Mucosa of gallbladder (tissue), 1 donor: ENCODE measurements around the gene CPEB4. TPM values are rescaled to one million over a fixed set of nuclear protein-coding genes. Genes with fewer than 3 reads are reported as not detected.

ENCODE experiments used
- DNase-seq: peaks from one replicate; pipeline ENCODE4 v3.0.0-alpha.2; 2020; ENCODE audit warnings: low spot score
- total RNA-seq: library from RNA; stranded (reverse); gene quantifications from one replicate; pipeline ENCODE4 v1.2.1, GENCODE V29; 2021
- donor health status: DM: no; HTN: no; CAD: no.

CPEB4 gene
- total RNA-seq, 1 donor from 2014 or later: 50.6 TPM

DNA sequence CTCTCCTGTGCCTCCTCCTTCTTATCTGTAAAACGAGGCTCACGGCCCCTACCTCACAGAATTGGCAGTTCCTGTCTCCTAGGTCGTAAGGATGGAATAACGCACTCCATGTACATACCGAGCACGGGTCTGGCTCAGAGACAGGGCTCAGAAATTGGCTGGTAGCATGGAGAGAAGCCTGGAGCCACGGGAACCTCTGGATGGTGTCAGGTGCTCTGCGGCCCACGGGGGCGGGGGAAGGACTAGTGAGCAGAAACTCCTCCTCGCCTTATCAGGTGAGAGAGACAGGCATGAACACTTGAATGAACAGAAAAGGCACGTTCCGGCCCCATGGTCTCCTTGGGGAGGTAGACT lies 85.4 kb downstream of the CPEB4 start:
- DNase-seq: no peak

DNA sequence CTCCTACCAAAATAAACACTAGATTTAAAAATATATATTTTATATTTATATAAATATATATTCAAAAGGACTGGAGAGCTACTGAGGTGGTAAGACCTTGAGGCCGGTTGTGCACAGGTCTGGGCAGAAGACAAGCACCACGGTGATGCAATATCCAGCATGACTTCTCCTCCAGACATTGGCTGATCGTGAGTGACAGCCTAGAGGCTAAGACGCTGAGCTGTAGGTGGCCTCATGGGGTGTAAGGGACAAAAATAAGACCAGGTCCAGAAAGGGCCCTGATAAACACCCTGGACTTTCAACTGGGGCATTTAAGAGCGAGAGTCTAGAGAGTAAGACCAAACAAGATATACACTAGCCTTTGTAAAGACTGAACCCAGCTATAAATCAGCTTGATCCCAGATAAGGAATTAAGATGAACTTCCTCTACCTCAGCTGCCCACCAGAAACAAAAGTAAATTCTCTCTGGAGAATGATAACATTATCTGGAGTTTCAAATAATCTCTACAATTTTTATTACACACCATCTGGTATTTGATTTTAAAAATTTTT lies 86.6 kb downstream of the CPEB4 start:
- DNase-seq: no peak

DNA sequence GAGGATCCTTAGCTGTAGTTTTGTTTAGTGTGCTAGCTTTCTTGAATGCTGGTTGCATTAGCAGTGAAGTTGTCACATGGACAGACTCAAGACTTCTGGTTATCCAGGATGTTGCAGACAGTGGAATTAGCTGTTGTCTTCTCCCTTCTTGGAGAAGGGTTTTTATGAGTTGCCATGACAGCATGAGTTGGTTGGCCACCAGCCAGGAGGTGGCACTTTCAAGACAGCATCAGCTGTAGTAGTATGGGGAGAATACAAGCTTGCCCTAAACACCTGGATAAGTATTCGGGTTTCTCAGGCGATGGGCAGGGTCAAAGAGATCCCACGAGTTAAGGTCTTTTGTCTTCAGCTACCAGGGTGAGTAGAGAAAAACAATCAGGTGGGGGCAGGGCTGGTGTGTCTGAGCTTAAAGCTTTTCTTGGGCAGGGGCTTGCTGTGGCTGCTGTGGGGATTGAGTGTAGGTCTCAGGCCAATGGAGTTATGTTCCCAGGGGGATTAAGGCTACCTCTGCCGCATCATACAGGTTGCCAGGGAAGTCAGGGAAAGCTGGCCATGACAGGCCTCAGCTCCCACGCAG lies 93.1 kb downstream of the CPEB4 start:
- DNase-seq: no peak

DNA sequence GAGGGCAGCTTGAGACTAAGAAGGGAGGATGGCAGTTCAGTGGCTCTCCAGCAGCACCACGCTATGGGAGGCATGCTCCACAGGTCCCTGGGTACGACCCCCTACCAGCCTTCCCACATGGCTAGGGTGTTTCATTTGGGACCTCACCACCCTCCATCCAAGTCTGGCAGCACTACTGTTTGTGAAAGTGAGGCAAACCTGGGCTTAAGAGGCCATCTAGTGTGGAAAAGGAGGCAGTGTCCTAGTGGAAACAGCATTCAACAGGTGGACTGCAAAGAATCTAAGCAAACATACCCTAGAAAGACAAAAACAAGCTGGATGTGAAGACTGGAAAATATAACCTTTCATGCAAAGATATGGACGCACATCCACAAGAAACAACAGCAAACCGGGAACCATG lies 96.1 kb downstream of the CPEB4 start:
- no peak for DNase-seq

GRCh38 chr5:173988554-173989431 lies 100.6 kb downstream of the CPEB4 start, which contains the start of gene C5orf47:
Gene C5orf47 (plus strand): TSS chr5:173989170. CDS start chr5:173989264, 94 bp downstream.
- no peak for DNase-seq

DNA sequence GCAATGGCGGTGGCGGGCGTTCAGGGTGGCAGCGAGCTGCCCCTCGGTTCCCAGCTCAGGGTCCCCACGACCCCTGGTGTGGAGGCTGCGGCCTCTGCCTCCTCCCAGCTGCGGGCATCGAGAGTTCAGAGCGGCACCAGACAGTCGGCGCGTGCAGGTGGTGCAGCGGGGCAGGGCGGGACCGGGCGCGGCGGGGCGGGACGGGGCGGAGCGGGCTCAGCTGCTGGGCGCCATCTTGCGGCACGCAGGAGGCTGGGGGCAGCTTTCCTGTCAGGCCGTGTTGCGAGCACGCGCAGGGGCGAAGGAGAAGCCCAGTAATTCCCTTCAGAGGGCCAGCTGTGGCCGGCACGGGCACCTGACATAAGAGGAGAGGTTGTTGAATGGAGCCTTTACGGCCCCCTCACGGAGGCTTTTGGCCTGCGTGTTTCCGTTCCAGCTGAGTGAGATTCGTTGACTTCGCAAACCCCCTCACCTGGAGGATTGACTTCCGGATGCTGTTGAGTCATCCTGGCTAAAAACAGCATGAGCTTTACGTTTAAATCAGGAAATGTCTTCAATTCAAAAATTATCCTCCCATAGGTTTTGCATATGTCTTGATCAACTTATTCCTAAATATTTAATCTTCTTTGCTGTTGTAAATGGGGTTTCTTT lies 101.4 kb downstream of the CPEB4 start:
- DNase-seq: no peak

DNA sequence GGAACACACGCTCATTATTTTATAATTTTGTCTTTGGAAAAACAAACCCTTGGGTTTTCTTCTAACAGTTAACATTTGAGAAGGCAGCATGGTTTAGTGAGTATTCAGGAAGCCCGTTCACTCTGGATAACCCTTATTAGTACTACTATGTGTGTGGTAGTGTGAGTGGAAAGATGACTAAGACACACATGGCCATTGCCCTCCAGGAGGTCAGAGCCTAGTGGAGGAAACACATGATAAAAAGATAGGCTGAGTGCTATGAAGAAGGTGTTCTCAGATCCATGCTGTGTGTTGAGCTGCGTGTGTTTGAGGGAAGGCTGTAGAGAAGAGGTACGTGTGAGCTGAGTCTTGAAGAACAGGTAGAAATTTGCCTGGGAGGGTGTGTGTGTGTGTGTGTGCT lies 109.2 kb downstream of the CPEB4 start:
- no peak for DNase-seq

DNA sequence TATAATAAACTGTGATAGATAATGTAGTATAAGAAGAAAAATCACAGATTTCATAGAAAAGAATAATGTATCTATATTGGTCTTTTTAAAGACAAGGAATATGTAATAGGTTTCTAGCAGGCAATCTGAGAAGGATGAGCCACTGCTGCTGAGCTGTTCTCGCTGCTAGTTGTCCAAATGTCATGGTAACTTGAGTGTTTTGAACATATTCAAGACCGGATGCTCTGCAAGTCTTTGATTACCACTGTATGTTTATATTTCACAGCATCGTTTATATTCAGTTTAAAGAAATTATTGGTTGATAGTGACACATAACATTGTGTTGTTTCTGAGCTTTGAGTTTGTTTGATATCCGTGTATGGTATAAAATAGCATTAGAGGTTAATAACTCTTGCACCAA lies 110.4 kb downstream of the CPEB4 start:
- no peak for DNase-seq

DNA sequence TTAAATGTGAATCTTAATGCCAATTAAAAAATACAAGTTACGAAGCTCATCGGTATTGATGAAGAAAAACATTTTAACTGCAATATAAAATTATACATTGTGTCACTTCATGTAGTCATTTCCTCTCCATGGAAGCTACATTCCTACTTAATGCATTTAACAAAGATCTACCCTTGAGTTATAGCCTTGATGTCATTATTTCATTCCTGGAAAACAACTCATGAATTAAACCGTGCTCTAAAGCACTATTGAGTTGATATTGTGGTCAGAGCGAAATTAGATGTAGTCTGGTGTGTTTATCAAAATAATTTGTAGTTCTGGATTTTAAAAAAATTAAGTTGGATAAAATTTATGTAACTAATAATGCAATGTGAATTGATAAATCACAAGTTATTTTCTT lies 111.9 kb downstream of the CPEB4 start:
- DNase-seq: no peak

GRCh38 chr5:174003795-174004194 lies 115.6 kb downstream of the CPEB4 start:
- DNase-seq: no peak

- DNase-seq: no peak
Measured at GRCh38 chr5:174008922-174009321, 120.8 kb downstream of the CPEB4 start.

DNA sequence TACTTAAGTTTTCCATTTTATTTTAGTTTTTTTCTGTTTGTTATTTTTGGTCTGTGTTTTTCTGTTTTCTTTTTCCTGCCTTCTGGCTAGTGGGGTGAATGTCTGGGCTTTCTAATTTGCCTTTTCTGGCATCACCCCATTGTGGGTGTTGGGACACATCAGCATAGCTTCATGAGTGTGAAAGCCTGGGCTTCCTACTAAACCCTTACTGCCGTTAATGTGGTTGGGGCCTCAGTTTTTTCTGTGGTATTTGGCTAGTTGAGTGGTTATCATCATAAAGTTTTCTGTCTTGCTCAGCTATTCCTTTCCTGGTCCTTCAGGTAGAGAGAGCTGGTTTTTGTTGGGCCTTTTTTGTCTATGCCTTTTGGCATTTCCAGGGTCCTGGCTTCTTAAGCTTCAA lies 122.2 kb downstream of the CPEB4 start:
- DNase-seq: no peak

DNA sequence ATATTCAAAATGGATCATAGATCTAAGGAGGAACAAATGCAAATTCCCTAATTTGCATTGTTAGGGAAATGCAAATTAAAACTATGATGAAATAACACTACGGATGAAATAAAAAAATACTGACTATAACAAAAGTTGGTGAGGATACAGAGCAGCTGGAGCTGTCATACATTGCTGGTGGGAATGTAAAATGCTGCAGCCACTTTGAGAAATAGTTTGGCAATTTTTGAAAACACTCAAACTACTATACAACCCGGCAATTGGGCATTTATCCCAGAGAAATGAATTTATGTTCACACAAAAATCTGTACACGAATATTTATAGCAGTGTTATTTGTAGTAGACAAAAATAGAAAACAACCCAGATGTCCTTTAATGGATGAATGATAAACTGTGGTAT lies 123.3 kb downstream of the CPEB4 start:
- no peak for DNase-seq

Other genes starting within 250 kb of the CPEB4 start
- gene C5orf47, start 100.8 kb downstream of the CPEB4 start, total RNA-seq: not detected
- 0.81 TPM for gene NSG2, start 157.4 kb downstream of the CPEB4 start, total RNA-seq